ENCODE results near the gene VSIG2. TPM values are rescaled to one million over a fixed set of nuclear protein-coding genes. Genes with fewer than 3 reads are reported as not detected.

The VSIG2 gene
- total RNA-seq, 3 donors from 2014 or later (not counting 1 experiment from before 2014, with no cell fraction given) = not detected

DNA sequence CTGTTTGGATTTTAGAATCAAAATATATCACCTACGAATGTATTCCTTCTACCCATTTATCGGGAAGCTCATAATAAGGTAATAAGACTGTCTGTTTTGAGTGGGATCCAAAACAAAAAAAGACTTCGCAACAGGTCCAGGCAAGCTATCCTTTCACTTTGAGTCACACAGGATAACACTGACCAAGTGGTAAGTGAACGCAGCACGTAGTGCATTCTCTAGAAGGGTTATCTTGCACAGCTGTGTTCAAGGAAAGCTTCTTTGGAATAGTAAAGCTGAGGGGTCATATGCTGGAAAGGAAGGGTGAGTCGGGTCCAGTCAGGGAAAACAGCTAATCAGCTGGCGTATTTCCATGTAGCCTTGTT, 34.7 kb downstream of the VSIG2 start:
- Mint-ChIP-seq H3K4me3 (peak overlapping the region; percentile 73), H3K4me1 (peaks cover 9 to 13% of the 10 kb centered on the region in 2 donors), H3K27ac (no peak overlapping the region), H3K27me3 (ENCODE audit: low read depth in 2 of 2) (peaks cover 69 to 81% of the 10 kb centered on the region in 2 donors), H3K36me3 (no peaks in the 10 kb centered on the region), H3K9me3 (no peaks in the 10 kb centered on the region)
- WGBS (ENCODE audit: insufficient coverage) = 40% methylated on average over 5 of the region's 7 CpGs
- H3K9me3 ChIP-seq (ENCODE audit: control insufficient read depth, insufficient read depth, low read length) = no peaks in the 10 kb centered on the region
- H3K4me1 ChIP-seq (ENCODE audit: control insufficient read depth, insufficient read depth, low read length) = peaks cover 12% of the 10 kb centered on the region
- H3K27ac ChIP-seq (ENCODE audit: low read length) = no peak overlapping the region
- intact Hi-C loops (cut with micrococcal nuclease) = no loop called here
- ATAC-seq = no peak
- H3K36me3 ChIP-seq (ENCODE audit: control insufficient read depth, insufficient read depth, low read length) = no peaks in the 10 kb centered on the region
- no peak overlapping the region for H3K4me3 ChIP-seq (ENCODE audit: low read length)
- no peak for DNase-seq
- TF ChIP-seq, protein P1, sequence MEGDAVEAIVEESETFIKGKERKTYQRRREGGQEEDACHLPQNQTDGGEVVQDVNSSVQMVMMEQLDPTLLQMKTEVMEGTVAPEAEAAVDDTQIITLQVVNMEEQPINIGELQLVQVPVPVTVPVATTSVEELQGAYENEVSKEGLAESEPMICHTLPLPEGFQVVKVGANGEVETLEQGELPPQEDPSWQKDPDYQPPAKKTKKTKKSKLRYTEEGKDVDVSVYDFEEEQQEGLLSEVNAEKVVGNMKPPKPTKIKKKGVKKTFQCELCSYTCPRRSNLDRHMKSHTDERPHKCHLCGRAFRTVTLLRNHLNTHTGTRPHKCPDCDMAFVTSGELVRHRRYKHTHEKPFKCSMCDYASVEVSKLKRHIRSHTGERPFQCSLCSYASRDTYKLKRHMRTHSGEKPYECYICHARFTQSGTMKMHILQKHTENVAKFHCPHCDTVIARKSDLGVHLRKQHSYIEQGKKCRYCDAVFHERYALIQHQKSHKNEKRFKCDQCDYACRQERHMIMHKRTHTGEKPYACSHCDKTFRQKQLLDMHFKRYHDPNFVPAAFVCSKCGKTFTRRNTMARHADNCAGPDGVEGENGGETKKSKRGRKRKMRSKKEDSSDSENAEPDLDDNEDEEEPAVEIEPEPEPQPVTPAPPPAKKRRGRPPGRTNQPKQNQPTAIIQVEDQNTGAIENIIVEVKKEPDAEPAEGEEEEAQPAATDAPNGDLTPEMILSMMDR (IDR thresholded peaks at IDR 0.05) = no peak
- H3K27me3 ChIP-seq (ENCODE audit: control insufficient read depth, insufficient read depth, low read length) = peaks cover 35% of the 10 kb centered on the region

DNA sequence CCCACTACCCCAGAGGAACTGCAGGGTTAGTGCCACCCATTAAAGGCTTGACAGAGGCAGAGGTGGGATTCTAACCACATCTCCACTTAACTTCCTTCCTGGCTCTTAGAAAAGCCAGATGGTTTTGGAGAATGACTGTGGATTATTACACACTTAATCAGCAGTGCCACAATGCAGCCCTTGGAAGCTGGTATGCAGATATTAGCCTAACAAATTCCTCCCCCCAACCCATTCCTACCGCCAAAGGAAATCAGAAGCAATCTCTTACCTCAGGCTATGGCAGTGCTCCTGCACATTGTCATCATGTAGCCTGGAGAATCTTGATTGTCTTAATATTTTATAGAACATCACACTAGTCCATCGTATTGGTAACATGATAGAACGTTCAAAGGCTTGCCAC, 35.5 kb downstream of the VSIG2 start:
- peaks cover 35% of the 10 kb centered on the region for H3K27me3 ChIP-seq (ENCODE audit: control insufficient read depth, insufficient read depth, low read length)
- H3K36me3 ChIP-seq (ENCODE audit: control insufficient read depth, insufficient read depth, low read length) = no peaks in the 10 kb centered on the region
- no peak overlapping the region for H3K27ac Mint-ChIP-seq
- H3K4me3 ChIP-seq (ENCODE audit: low read length) = no peak overlapping the region
- no peak for ATAC-seq
- peaks cover 12% of the 10 kb centered on the region for H3K4me1 ChIP-seq (ENCODE audit: control insufficient read depth, insufficient read depth, low read length)
- H3K27ac ChIP-seq (ENCODE audit: low read length) = no peak overlapping the region
- peaks cover 9 to 13% of the 10 kb centered on the region in 2 donors for H3K4me1 Mint-ChIP-seq
- H3K36me3 Mint-ChIP-seq = no peaks in the 10 kb centered on the region
- H3K9me3 ChIP-seq (ENCODE audit: control insufficient read depth, insufficient read depth, low read length) = no peaks in the 10 kb centered on the region
- peaks cover 66 to 81% of the 10 kb centered on the region in 2 donors for H3K27me3 Mint-ChIP-seq (ENCODE audit: low read depth in 2 of 2)
- TF ChIP-seq, protein P1 (IDR thresholded peaks at IDR 0.05) = no peak
- intact Hi-C loops (cut with micrococcal nuclease) = no loop called here
- 14% methylated on average over 1 of the region's 3 CpGs for WGBS (ENCODE audit: insufficient coverage)
- DNase-seq = no peak
- no peaks in the 10 kb centered on the region for H3K9me3 Mint-ChIP-seq
- no peak overlapping the region for H3K4me3 Mint-ChIP-seq

DNA sequence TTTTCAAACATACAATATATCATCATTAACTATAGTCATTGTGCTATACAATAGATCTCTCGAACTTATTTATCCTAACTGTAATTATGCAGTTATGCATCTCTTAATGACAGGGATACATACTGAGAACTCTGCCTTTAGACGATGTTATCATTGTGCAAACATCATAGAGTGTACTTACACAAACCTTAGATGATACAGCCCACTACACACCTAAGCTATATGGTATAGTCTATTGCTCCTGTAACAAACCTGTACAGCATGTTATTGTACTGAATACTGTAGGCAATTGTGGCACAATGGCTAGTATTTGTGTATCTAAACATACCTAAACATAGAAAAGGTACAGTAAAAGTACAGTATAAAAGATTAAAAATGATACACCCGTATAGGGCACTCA, 39.7 kb downstream of the VSIG2 start:
- Histone ChIP-seq H3K36me3 (ENCODE audit: control insufficient read depth, insufficient read depth, low read length) (no peaks in the 10 kb centered on the region), H3K4me3 (ENCODE audit: low read length) (no peak overlapping the region), H3K27me3 (ENCODE audit: control insufficient read depth, insufficient read depth, low read length) (peaks cover 23% of the 10 kb centered on the region), H3K4me1 (ENCODE audit: control insufficient read depth, insufficient read depth, low read length) (peaks cover under 1% of the 10 kb centered on the region), H3K9me3 (ENCODE audit: control insufficient read depth, insufficient read depth, low read length) (no peaks in the 10 kb centered on the region), H3K27ac (ENCODE audit: low read length) (no peak overlapping the region)
- no peaks in the 10 kb centered on the region for H3K9me3 Mint-ChIP-seq
- DNase-seq (no peak), ATAC-seq (no peak)
- no peak overlapping the region for H3K4me3 Mint-ChIP-seq
- WGBS (ENCODE audit: insufficient coverage) = 100% methylated on average over 1 of the region's 3 CpGs
- no peak overlapping the region for H3K27ac Mint-ChIP-seq
- no peaks in the 10 kb centered on the region for H3K36me3 Mint-ChIP-seq
- intact Hi-C loops (cut with micrococcal nuclease) = no loop called here
- H3K4me1 Mint-ChIP-seq = peaks cover 2% of the 10 kb centered on the region in 2 donors
- peaks cover 38 to 61% of the 10 kb centered on the region in 2 donors for H3K27me3 Mint-ChIP-seq (ENCODE audit: low read depth in 2 of 2)
- TF ChIP-seq, protein P1 (IDR thresholded peaks at IDR 0.05) = no peak

DNA sequence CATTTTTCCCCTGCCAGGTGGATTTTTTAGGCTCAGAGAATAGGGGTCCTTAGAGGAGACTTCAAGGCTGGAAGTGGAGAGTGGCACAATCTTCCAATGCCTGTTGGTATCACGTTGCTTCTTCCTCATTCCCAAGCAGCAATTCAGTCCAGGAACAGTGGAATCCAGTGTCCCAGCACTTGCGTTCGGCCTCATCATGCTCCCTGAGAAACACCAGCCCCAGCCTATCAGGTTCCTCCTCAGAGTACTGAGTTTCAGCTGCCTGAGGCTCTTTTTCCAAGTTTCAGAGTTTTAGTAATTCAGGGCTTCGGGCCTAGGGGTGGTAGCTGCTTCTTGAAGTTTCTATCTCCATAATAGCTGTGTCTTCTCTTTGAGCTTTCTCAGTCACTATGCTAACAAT, 44.2 kb downstream of the VSIG2 start:
- intact Hi-C loops (cut with micrococcal nuclease) = no loop called here
- 94% methylated on average over 3 of the region's 4 CpGs for WGBS (ENCODE audit: insufficient coverage)

More for the DNA sequence above, 44.2 kb downstream of the VSIG2 start:
- DNase-seq (no peak), ATAC-seq (no peak)
- H3K9me3 Mint-ChIP-seq = no peaks in the 10 kb centered on the region
- H3K27ac Mint-ChIP-seq = no peak overlapping the region
- H3K27me3 ChIP-seq (ENCODE audit: control insufficient read depth, insufficient read depth, low read length) = no peaks in the 10 kb centered on the region
- no peaks in the 10 kb centered on the region for H3K4me1 Mint-ChIP-seq
- no peaks in the 10 kb centered on the region for H3K9me3 ChIP-seq (ENCODE audit: control insufficient read depth, insufficient read depth, low read length)
- no peaks in the 10 kb centered on the region for H3K36me3 ChIP-seq (ENCODE audit: control insufficient read depth, insufficient read depth, low read length)
- H3K27ac ChIP-seq (ENCODE audit: low read length) = no peak overlapping the region
- H3K4me3 Mint-ChIP-seq = no peak overlapping the region
- no peaks in the 10 kb centered on the region for H3K36me3 Mint-ChIP-seq
- no peak overlapping the region for H3K4me3 ChIP-seq (ENCODE audit: low read length)
- H3K4me1 ChIP-seq (ENCODE audit: control insufficient read depth, insufficient read depth, low read length) = no peaks in the 10 kb centered on the region
- peaks cover 9 to 38% of the 10 kb centered on the region in 2 donors for H3K27me3 Mint-ChIP-seq (ENCODE audit: low read depth in 2 of 2)
- TF ChIP-seq, protein P1 (IDR thresholded peaks at IDR 0.05) = no peak

Data from natural killer cell (primary cell).